ENCODE results near the gene INSC.
"Not testable (repeated sequence)": the region's sequence is repeated elsewhere in the genome, so short reads cannot be mapped to it uniquely, and the experiment has no call there.

INSC gene, protein sequence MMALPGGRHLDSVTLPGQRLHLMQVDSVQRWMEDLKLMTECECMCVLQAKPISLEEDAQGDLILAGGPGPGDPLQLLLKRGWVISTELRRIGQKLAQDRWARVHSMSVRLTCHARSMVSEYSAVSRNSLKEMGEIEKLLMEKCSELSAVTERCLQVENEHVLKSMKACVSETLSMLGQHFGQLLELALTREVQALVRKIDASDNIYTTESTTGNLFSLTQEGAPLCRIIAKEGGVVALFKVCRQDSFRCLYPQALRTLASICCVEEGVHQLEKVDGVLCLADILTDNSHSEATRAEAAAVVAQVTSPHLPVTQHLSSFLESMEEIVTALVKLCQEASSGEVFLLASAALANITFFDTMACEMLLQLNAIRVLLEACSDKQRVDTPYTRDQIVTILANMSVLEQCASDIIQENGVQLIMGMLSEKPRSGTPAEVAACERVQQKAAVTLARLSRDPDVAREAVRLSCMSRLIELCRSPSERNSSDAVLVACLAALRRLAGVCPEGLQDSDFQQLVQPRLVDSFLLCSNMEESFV

DNA sequence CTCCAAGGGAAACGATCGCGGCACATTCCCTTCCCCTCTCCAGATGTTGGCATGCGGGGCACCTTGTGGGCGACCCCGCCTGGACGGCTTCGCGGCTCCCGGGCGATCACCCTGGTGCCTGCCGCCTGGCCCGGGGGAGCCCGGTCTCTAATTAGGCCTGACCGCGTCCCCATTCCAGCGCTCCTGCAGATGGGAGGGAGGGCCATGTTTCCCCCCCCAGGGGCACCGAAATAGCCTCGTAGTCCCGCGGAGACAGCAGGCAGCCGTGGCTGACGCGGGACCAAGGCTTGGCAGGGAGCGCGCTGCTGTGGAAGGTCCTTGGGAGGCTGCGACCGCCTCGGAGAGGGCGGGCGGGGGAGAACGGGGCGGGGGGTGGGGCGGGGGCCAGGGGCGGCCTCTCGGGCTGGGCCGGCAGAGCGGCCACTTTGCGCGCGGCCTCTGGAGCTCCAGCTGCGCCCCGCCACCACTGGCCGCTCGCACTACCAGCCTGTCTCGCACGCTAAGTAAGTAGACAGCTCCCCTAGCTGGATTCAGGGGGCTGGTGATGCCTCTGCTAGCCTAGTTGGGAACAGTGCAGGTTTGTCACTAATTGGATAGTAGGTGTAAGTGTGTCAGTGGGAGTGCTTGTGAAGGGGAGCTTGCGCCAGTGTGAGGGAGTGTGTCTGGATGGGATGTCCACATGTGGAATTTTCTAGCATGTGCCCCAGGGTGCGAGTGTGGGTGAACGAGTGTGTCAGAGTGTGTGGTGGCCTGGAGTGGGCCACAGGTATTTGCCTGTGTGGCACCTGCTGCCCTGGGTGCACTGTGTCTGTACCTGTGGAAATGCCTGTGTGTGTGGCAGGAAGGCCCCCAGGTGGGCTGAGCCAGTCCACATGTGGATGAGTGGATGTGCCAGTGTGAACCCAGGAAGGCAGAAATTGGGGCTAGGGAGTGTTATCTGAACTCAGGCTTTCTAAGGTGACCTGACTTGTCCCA, at the start of gene INSC:
TSS of gene INSC (plus strand) at position 423 of the 975 bp plus-strand sequence. CDS start 34,252 bp downstream, outside the sequence.
- H3K9me3 ChIP-seq (ENCODE audit: severe bottlenecking) = peaks cover 2% of the 10 kb centered on the region
- H3K36me3 ChIP-seq = no peaks in the 10 kb centered on the region
- peaks cover 84% of the 10 kb centered on the region for H3K27me3 ChIP-seq (ENCODE audit: insufficient read depth, low read depth, severe bottlenecking)
- TF ChIP-seq CTCF (IDR thresholded peaks at IDR 0.05; ENCODE audit: low read depth, low read length) = no peak
- no peak within 1 kb of the TSS for H3K4me3 ChIP-seq (ENCODE audit: low read depth, low read length)
- H3K27ac ChIP-seq = no peak within 1 kb of the TSS
- DNase-seq = no peak

- H3K9me3 ChIP-seq (ENCODE audit: severe bottlenecking); H3K27ac ChIP-seq; H3K36me3 ChIP-seq; H3K4me3 ChIP-seq (ENCODE audit: low read depth, low read length); DNase-seq: not testable (repeated sequence)
- peaks cover 52% of the 10 kb centered on the region for H3K27me3 ChIP-seq (ENCODE audit: insufficient read depth, low read depth, severe bottlenecking)
Observed at GRCh38 chr11:15069751-15070150, 45.0 kb upstream of the INSC start.

DNA sequence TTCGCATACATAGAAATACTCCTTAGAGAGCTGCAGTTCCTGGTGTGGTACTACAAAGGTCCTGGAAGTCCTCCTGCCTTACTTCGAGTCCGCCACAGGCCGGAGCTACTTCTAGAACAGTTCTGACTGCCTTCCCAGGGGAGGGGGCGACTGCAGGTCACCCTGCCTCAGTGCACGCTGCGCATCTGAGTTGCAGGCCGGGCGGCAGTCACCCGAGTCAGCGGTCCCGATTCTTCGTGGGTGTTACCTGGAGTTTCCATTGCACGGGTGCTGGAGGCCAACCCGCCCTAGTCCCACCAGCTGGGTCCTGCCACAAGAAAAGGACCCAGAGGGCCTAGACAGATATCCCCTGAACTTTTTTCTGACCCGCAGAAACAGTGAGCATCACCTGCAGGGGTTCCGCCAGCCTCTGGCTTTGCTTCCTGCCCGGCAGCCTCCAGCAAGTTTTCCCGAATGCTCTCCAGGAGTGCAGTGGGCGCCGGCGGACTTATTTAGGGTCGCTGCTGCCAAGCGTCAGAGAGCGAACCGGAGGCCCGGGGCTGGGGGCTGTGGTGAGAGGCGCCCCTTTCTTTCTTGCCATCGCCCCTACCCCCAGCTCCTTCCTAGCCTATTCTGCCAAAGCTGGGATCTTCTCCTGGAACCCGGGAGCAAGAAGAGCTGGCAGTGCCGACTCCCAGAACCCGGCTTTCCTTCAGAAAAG, 43.0 kb upstream of the INSC start:
- Histone ChIP-seq H3K9me3 (ENCODE audit: severe bottlenecking) (peaks cover 2% of the 10 kb centered on the region), H3K27ac (no peak overlapping the region), H3K4me3 (ENCODE audit: low read depth, low read length) (no peak overlapping the region), H3K36me3 (no peaks in the 10 kb centered on the region), H3K27me3 (ENCODE audit: insufficient read depth, low read depth, severe bottlenecking) (peaks cover 65% of the 10 kb centered on the region)
- no peak for DNase-seq
- TF ChIP-seq CTCF (IDR thresholded peaks at IDR 0.05; ENCODE audit: low read depth, low read length) = no peak

- H3K27ac ChIP-seq = no peak overlapping the region
- H3K9me3 ChIP-seq (ENCODE audit: severe bottlenecking) = peaks cover 2% of the 10 kb centered on the region
- DNase-seq = no peak
- peaks cover 74% of the 10 kb centered on the region for H3K27me3 ChIP-seq (ENCODE audit: insufficient read depth, low read depth, severe bottlenecking)
- H3K4me3 ChIP-seq (ENCODE audit: low read depth, low read length) = no peak overlapping the region
- TF ChIP-seq CTCF (IDR thresholded peaks at IDR 0.05; ENCODE audit: low read depth, low read length) = no peak
- no peaks in the 10 kb centered on the region for H3K36me3 ChIP-seq
Observed at GRCh38 chr11:15072551-15073143, 42.1 kb upstream of the INSC start.

DNA sequence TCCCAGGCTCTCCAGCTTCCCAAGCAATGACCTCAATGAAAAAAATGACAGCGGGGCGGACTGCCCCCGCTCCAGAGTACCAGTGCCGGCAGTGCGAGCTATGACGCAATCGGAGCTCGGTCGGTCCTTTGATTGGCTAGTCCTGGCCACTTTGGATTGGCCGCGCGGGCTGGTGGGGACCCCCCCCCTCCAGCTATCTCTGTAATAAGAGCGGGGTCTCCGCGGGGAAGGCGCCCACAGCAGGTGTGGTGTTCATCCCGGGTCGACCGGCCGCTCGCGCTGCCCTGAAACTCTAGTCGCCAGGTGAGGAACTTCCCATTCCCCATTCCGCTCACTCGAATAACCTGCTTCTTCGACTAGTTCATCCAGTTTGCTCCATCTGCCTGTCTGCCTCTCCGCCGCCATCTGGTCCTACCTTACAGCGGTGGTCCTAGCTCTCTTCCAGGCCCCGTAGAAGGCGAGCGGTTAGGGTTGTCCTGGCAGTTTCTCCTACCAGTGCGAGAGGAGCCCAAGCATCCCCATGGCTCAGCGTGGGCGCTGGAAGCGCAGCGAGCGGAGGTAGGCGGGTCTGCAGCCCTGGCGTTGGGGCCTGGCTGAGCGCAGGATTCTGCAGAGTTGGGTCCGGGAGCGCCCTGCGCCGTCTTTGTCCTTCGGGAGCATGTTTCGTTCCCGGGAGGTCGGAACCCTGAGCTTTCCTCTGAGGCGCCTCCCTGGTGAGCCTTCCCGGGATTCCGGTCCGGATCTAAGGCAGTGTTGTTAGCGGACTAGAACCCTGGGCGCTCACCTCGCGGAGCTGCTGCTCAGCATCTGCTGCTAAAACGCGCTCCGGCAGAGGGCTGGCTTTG, 41.1 kb upstream of the INSC start, which contains the start of gene CALCB:
TSS of gene CALCB (plus strand) at position 233 of the 845 bp plus-strand sequence. CDS start 1,126 bp downstream, outside the sequence.
- Histone ChIP-seq H3K36me3 (no peaks in the 10 kb centered on the region), H3K27me3 (ENCODE audit: insufficient read depth, low read depth, severe bottlenecking) (peaks cover 75% of the 10 kb centered on the region), H3K27ac (no peak within 1 kb of the TSS), H3K4me3 (ENCODE audit: low read depth, low read length) (no peak within 1 kb of the TSS), H3K9me3 (ENCODE audit: severe bottlenecking) (peaks cover 2% of the 10 kb centered on the region)
- DNase-seq = no peak
- TF ChIP-seq CTCF (IDR thresholded peaks at IDR 0.05; ENCODE audit: low read depth, low read length) = no peak
